ENCODE measurements around the gene WDR12. TPM values are rescaled to one million over a fixed set of nuclear protein-coding genes. Genes with fewer than 3 reads are reported as not detected.

Gene WDR12
- total RNA-seq = 6.6 and 26.9 TPM in 2 replicates

DNA sequence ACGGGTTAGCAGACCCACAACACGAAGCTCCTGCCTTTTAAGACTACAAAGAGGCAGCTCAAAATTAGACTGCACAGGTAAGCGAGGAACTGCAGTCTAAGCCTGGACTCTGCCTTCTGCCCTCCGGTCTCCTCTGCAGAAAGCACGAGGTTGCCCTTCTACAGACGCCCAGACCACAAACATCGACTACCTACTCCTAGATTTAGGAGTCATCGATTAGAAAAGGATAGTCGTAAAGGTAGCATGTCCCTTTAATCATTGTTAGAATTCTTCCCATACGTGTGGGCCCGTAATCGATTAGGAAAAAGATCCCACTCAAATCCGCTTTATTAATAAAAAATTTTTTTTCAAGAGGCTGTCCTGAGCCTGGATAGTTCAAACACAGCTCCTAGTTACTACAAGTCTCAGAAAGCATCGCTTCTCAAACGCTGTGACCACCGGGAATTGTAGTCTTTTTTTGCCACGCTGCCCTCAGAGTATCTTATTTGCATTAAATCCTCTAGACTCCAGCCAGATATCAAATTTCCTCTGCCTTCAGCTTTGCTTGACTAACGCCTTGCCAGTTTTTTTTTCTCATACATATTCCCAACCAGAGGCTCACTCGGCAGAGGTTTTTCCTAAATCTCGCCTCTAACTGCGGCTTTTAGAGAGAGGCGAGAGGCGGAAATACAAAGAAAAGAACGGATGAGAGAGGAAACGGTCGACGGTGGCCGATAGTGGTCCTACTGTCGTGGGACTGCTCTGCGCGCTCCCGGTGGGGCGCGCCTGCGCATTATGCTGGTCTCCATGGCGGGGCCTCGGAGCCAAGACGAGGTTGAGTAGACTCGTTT lies at the start of gene WDR12, which contains the start of gene CARF:
TSS of gene WDR12 (minus strand) at position 162 of the 830 bp plus-strand sequence. CDS start 197 bp downstream, outside the sequence.
TSS of gene CARF (plus strand) at position 764 of the 830 bp plus-strand sequence. CDS start 29,628 bp downstream, outside the sequence.

DNA sequence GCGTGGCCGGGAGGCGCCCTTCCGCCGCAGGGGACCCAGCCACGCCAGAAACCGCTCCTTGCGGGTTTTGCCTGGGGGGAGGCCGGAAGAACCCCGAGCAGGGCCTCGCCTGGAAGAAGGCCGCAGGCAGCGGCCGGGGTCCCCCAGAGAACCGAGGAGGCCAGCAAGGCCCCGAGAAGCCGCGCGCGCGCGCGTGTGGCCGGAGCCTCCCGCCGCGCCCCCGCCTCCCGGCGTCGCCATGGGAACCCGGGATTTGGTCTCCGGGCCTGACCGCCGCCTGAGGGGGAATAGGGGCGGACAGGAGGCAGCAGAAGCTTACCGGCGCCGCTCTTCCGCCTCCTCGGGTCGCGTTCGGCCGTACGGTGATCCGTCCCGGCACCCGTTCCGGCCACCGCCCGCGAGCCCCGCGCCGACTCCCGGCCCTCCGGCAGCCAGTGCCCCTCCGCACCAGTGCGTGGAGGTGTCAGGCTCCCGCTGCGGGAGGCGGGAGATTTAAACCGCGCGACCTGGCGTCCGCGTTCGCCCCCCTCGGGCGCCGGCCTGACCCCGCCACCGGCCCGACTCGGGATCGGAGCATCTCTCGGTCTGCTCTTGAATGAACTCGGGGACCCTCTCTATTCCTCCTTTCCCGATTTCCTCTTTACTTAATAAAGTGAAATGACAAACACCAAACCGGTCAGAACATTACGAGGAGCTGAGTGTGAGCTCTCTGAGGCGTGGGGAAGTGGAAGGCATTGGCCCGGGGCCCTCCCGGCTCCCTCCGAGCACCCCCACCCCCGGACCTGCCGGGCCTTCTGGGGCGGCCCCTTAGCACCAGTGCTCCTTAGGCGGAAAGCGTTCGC lies 40.0 kb downstream of the WDR12 start, which contains the start of gene ICA1L:
TSS of gene ICA1L (minus strand) at position 467 of the 842 bp plus-strand sequence. CDS start 42,757 bp downstream, outside the sequence.

Other genes with a start within 250 kb of the WDR12 start
- gene ICA1L, start 39.9 kb downstream of the WDR12 start, total RNA-seq = 2.3 and 3.7 TPM in 2 replicates
- 1.5 and 9.1 TPM in 2 replicates for gene CARF, start 602 bp upstream of the WDR12 start, total RNA-seq
- gene NBEAL1, start 103.2 kb upstream of the WDR12 start, total RNA-seq = 9.5 and 12.5 TPM in 2 replicates

All from mesangial cell (primary cell).